ENCODE data around the gene CHMP4A.

Gene CHMP4A, protein sequence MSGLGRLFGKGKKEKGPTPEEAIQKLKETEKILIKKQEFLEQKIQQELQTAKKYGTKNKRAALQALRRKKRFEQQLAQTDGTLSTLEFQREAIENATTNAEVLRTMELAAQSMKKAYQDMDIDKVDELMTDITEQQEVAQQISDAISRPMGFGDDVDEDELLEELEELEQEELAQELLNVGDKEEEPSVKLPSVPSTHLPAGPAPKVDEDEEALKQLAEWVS

GRCh38 chr14:24212924-24213865 lies at the start of gene CHMP4A:
Gene CHMP4A (minus strand): TSS chr14:24213488. CDS start chr14:24213439, 49 bp downstream.
- peak; percentile 97 for DNase-seq

DNA sequence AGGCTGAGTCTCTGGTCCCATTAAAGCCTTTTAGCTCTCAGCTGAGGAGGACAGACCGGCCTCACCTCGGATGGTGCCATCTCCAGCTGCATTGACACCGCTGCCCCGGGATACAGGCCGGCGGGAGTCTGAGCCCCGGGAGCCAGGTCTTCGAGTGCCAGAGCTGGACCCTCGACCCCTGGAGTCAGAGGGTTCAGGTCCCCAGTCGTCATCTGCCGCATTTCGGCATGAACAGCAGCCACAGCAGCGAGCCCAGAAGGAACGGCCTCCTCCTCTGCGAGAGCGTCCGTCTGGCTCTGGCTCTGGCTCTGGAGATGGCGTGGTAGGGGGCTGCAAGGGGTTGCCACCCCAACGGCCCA lies 48.7 kb upstream of the CHMP4A start:
- DNase-seq: no peak

- no peak for DNase-seq
These were observed 48.1 kb upstream of the CHMP4A start for GRCh38 chr14:24261256-24261968.

- no peak for DNase-seq
These were observed 47.5 kb upstream of the CHMP4A start for GRCh38 chr14:24260780-24261157.

DNA sequence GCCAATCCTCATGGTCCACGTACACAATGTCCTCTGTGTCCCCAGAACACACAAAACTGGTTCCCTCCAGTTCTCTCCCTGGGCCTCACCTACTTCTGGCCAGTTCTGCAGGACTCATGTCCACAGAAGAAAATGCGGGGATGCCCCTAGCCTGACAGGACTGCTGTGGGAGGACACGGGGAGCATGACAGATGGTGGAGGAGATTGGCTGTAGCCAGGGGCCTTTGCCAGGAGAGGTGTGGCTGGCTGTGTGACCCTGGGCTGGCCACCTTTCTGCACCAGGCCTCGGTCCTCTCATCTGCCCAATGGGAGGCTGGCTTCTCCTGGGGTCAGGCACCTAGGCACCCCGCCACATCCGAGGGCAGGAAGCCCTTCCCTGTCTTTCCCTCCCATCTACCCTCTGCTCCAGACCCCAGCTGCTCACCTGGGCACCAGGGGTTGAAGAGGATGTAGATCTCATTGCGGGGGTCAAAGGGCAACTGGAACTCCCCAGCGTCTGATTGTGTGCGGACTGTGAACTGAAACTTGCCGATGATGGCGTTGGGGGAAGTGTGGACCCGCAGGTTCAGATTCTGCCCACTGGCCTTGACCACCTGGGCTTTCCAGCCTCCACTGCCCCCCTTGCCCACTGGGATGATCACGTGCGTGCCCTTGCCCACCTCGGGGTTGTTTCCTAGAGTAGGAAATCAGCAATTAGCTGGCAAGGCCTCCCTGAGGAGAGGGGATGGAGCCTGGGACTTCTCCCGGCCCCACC lies 46.9 kb upstream of the CHMP4A start:
- no peak for DNase-seq

DNA sequence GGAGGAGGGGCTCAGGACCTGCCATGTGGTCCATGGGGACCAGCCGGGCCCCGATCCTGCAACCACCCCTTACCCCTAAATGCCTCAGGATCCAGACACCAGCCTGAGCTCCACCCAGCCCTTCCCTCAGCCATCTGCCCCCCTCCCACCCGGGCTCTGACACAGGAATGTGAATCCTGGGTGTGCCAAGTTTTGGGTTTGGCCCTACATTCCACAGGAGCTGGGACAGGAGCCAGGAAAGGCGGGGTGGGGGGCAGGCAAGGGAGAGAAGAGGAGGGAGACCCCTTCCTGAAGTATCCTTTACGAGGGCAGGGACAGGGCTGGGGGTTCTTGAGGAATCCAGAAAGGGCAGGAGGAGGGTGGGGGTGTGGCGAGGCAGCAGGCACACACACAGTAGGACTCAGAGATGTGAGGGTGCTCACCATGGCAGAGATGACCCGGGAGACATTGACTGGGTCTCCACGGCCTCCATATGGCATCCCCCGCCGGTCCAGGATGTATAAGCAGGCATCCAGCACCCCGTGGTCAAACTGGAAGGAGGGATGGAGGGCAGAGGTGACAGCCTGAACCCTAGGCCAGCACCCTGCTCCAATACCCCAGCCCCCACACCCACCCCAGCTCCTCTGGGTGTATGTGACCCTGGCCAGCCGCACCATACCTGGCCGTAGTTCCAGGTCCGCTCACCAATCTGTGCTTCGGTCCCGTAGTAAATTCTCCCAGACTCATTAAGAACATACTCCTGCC lies 46.2 kb upstream of the CHMP4A start:
- DNase-seq: no peak

DNA sequence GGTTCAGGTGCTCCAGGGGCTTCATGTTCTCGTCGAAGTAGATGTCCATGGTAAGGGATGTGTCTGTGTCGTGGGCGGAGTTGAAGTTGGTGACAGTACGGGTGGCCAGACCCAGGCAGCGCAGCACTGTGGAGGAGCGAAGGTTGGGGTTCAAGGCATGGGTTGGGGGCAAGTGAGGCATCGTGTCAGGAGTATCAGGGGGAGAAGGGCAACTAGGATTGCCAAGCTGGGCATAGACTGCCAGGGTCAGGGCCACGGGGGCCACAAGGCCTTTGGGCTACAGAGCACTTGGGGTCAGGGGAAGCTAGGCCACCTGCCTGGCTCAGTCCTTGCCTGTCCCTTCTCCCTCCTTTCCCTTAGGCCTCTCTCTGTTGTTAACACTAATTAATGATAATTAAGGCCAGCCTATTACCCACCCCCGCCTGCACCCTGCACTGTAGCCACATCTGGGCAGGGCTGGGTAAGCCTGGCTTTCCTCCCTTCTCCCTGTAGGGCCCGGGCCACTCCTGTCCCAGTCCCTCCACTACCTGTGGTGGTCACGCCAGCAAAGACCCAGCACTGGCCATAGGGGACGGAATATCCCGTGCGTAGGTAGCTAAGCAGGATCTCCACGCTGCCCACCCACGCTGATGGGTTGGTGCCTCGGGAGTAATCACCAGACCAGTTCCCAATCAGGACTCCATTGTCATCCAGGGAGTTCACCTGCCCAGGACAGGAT lies 45.4 kb upstream of the CHMP4A start:
- DNase-seq: no peak

GRCh38 chr14:24258119-24258518 lies 44.8 kb upstream of the CHMP4A start:
- DNase-seq: no peak

GRCh38 chr14:24256960-24257359 lies 43.7 kb upstream of the CHMP4A start:
- DNase-seq: no peak

GRCh38 chr14:24255931-24256711 lies 42.8 kb upstream of the CHMP4A start:
- no peak for DNase-seq

GRCh38 chr14:24255438-24255837 lies 42.1 kb upstream of the CHMP4A start:
- no peak for DNase-seq

- DNase-seq: no peak
These were observed 41.5 kb upstream of the CHMP4A start for GRCh38 chr14:24254630-24255392.

- DNase-seq: no peak
These were observed 40.6 kb upstream of the CHMP4A start for GRCh38 chr14:24253936-24254335.

DNA sequence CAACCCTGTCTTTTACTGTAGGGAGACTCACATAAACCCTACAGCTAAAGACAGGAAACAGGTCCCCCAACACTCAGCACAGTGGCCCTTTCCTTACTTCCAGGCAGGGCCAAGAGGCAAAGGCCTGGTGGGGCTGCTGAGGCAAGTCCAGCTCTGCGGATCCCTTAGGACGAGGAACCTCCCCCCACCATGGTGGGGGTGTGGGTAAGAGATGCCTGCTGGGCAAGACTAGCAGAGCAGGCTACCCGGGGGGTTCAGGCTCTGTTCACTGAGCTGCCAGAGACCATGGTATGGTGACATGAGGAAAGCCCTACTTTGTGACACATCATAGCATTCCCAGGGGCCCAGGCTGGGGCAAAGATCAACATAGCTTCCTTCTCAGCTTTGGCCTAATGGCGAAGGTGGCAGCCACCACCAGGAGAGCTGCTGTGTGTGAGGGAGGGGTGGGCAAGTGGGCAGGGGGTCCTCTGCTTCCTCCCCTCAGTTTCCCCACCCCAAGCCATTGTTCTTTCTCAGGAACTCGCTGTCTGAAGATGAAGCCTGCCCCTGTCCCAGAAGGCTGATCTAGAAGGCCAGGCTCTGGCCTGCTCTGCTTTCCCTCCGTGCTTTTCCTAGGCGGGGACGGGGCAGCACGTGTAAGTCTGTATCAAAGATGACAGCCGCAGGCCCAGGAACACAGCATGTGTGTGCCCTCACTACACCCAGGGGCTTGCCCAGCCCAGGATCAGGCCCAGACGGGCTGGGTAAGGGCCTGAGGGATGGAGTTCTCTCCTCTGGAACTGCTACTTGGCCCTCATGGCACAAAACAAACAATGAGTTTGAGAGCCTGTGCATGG lies 39.2 kb upstream of the CHMP4A start:
- DNase-seq: no peak

GRCh38 chr14:24251880-24252288 lies 38.6 kb upstream of the CHMP4A start:
- DNase-seq: no peak

- no peak for DNase-seq
These were observed 37.1 kb upstream of the CHMP4A start for GRCh38 chr14:24250354-24250753.

DNA sequence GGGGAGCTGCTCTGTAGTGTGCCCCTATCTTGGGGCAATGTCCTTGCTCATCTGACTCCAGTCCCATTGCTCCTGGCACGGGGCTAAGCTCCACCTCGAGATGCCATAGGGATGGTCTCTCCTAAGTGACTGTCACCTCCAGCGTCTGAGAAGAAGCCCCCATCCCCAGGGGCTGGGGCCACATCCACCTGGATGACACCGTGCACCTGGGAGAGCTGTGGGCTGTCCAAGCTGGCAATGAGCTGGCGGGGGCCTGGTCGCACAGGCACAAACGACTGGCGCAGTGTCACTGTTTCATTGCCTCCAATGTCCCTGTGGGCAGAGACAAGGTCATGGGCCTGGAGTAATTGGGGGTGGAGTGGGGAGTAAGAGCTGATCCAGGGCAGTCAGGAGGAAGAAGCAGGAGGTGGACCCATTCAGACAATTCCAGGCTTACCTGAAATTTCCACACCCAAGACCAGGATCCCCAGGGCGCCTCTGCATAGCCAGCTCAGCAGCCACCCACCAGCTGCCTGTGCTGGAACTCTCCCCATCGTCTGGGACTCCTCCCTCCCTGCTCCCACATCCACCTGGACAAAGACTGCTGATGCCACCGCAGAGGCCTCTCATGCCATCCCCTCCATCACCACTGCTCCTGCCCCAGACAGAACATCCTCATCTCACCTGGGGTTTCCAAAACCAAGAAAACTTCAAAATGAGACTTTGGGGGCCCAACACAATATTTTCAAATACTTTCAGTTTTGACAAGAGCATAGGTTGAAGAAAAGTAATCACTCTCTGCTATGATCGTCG lies 36.1 kb upstream of the CHMP4A start:
- no peak for DNase-seq

GRCh38 chr14:24247422-24247821 lies 34.1 kb upstream of the CHMP4A start:
- DNase-seq: no peak
